Activated T-cell treated with anti-CD3 and anti-CD28 coated beads, Interleukin-2, amount 50 U/mL, for 72 hours (primary cell): Measurements from ENCODE around the gene SS18. TPM values are rescaled to one million over a fixed set of nuclear protein-coding genes. Genes with fewer than 3 reads are reported as not detected.

ENCODE experiments used
- ATAC-seq, 2 donors: fragments of 150-1000 bp; cut with Tn5 transposase; replicated peaks in 1 of 2; 2 replicates each; pipeline ENCODE4 v1.10.0; 2021; ENCODE audit warnings: moderate library complexity in 2 of 2, mild to moderate bottlenecking in 1 of 2
- DNase-seq, 2 donors: peaks; one replicate each; pipeline ENCODE4 v3.0.0; 2021 to 2022; ENCODE audit warnings: mixed read lengths in 1 of 2
- H3K27ac Mint-ChIP-seq: one replicate; pipeline ENCODE4 v1.8.0; 2022; ENCODE audit warnings: mild to moderate bottlenecking, moderate library complexity, mixed read lengths
- H3K27me3 Mint-ChIP-seq: one replicate; pipeline ENCODE4 v1.8.0; 2022; ENCODE audit warnings: low read depth, mixed read lengths
- H3K36me3 Mint-ChIP-seq, 2 donors: one replicate each; pipeline ENCODE4 v1.8.0; 2022; ENCODE audit warnings: mixed read lengths in 2 of 2, mild to moderate bottlenecking in 1 of 2; ENCODE audit not compliant: insufficient read depth in 2 of 2
- H3K4me1 Mint-ChIP-seq: one replicate; pipeline ENCODE4 v1.8.0; 2022; ENCODE audit warnings: low read depth, mixed read lengths
- H3K4me3 Mint-ChIP-seq, 2 donors: one replicate each; pipeline ENCODE4 v1.8.0; 2022; ENCODE audit warnings: mild to moderate bottlenecking in 2 of 2, mixed read lengths in 2 of 2, moderate library complexity in 2 of 2
- H3K9me3 Mint-ChIP-seq, 2 donors: one replicate each; pipeline ENCODE4 v1.8.0; 2022; ENCODE audit warnings: mixed read lengths in 2 of 2
- total RNA-seq, 2 donors: library from RNA; stranded (reverse); gene quantifications; one replicate each; pipeline ENCODE4 v1.2.3, GENCODE V29; 2022

The SS18 gene
- total RNA-seq, 2 donors from 2014 or later: 58.6 to 59.9 TPM

GRCh38 chr18:26056291-26056690 lies 34.1 kb downstream of the SS18 start:
- no peaks in the 10 kb centered on the region for H3K9me3 Mint-ChIP-seq
- peaks cover 10% of the 10 kb centered on the region for H3K4me1 Mint-ChIP-seq
- H3K4me3 Mint-ChIP-seq: no peak overlapping the region
- ATAC-seq (no peak), DNase-seq (no peak)
- peaks cover 4 to 27% of the 10 kb centered on the region in 2 donors for H3K36me3 Mint-ChIP-seq
- no peaks in the 10 kb centered on the region for H3K27me3 Mint-ChIP-seq
- peak overlapping the region; percentile 52 for H3K27ac Mint-ChIP-seq

DNA sequence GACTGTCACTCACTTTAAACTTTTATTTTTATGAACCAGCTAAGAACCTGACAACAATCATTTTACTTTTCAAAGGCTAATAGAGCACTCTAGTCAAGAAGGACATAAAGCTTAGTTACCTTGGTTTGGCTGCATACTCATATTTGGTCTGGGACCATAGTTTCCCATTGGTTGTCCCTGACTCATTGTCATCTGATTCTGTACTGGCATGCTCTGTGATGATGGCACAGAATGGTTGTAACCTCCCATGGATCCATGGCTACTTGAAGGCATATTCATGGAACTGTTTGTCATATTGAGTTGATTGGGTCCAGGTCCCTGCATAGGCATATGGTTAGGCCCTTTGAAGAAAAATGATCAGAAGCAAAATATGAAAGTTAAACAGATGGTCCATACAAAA lies 37.9 kb downstream of the SS18 start:
- Mint-ChIP-seq H3K4me3 (no peak overlapping the region), H3K27ac (no peak overlapping the region), H3K9me3 (no peaks in the 10 kb centered on the region), H3K27me3 (no peaks in the 10 kb centered on the region), H3K4me1 (no peaks in the 10 kb centered on the region), H3K36me3 (peaks cover 4 to 27% of the 10 kb centered on the region in 2 donors)
- ATAC-seq (no peak), DNase-seq (no peak)

GRCh38 chr18:26051843-26052242 lies 38.6 kb downstream of the SS18 start:
- no peak overlapping the region for H3K4me3 Mint-ChIP-seq
- no peak for ATAC-seq
- no peak overlapping the region for H3K27ac Mint-ChIP-seq
- peaks cover 4 to 22% of the 10 kb centered on the region in 2 donors for H3K36me3 Mint-ChIP-seq
- DNase-seq: no peak
- no peaks in the 10 kb centered on the region for H3K9me3 Mint-ChIP-seq
- no peaks in the 10 kb centered on the region for H3K27me3 Mint-ChIP-seq
- H3K4me1 Mint-ChIP-seq: no peaks in the 10 kb centered on the region

GRCh38 chr18:26046419-26047077 lies 43.9 kb downstream of the SS18 start:
- H3K9me3 Mint-ChIP-seq: peaks cover 2 to 3% of the 10 kb centered on the region in 2 donors
- peaks cover 7 to 19% of the 10 kb centered on the region in 2 donors for H3K36me3 Mint-ChIP-seq
- DNase-seq (no peak), ATAC-seq (no peak)
- H3K27ac Mint-ChIP-seq: no peak overlapping the region
- peaks cover 6% of the 10 kb centered on the region for H3K4me1 Mint-ChIP-seq
- no peaks in the 10 kb centered on the region for H3K27me3 Mint-ChIP-seq
- H3K4me3 Mint-ChIP-seq: no peak overlapping the region

- Mint-ChIP-seq H3K4me3 (no peak overlapping the region), H3K4me1 (peaks cover 10% of the 10 kb centered on the region), H3K27ac (no peak overlapping the region), H3K27me3 (no peaks in the 10 kb centered on the region), H3K36me3 (peaks cover 7 to 16% of the 10 kb centered on the region in 2 donors), H3K9me3 (peaks cover 2 to 3% of the 10 kb centered on the region in 2 donors)
- DNase-seq (no peak), ATAC-seq (no peak)
Observed at GRCh38 chr18:26044807-26045206, 45.6 kb downstream of the SS18 start.

GRCh38 chr18:26040051-26040656 lies 50.3 kb downstream of the SS18 start:
- Mint-ChIP-seq H3K9me3 (peaks cover 0 to under 1% of the 10 kb centered on the region in 2 donors), H3K36me3 (peaks cover 6 to 23% of the 10 kb centered on the region in 2 donors), H3K4me1 (peaks cover 16% of the 10 kb centered on the region), H3K4me3 (no peak overlapping the region), H3K27me3 (no peaks in the 10 kb centered on the region), H3K27ac (no peak overlapping the region)
- DNase-seq (no peak), ATAC-seq (no peak)

GRCh38 chr18:26039203-26039602 lies 51.2 kb downstream of the SS18 start:
- Mint-ChIP-seq H3K4me3 (no peak overlapping the region), H3K27ac (no peak overlapping the region), H3K27me3 (no peaks in the 10 kb centered on the region), H3K4me1 (peaks cover 16% of the 10 kb centered on the region), H3K9me3 (no peaks in the 10 kb centered on the region), H3K36me3 (peaks cover 3 to 22% of the 10 kb centered on the region in 2 donors)
- DNase-seq (no peak), ATAC-seq (no peak)

DNA sequence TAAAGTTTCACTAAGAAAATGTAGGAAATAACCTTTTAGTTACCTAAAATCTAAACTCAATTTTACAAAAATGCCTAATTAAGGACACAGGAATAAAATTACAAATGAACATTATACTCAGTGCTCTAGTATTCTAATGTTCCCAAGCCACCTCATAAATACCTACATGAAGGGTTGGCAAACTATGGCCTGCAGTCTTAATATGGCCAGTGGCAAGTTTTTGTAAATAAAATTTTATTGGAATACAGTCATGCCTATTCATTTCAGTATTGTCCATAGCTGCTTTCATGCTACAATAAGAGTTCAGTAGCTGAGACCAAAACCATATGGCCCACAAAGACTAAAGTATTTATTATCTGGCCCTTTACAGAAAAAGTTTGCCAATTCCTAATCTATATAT lies 53.8 kb downstream of the SS18 start:
- Mint-ChIP-seq H3K27ac (no peak overlapping the region), H3K36me3 (peaks cover 4 to 29% of the 10 kb centered on the region in 2 donors), H3K27me3 (no peaks in the 10 kb centered on the region), H3K4me3 (no peak overlapping the region), H3K9me3 (no peaks in the 10 kb centered on the region), H3K4me1 (peaks cover 10% of the 10 kb centered on the region)
- ATAC-seq (no peak), DNase-seq (no peak)

DNA sequence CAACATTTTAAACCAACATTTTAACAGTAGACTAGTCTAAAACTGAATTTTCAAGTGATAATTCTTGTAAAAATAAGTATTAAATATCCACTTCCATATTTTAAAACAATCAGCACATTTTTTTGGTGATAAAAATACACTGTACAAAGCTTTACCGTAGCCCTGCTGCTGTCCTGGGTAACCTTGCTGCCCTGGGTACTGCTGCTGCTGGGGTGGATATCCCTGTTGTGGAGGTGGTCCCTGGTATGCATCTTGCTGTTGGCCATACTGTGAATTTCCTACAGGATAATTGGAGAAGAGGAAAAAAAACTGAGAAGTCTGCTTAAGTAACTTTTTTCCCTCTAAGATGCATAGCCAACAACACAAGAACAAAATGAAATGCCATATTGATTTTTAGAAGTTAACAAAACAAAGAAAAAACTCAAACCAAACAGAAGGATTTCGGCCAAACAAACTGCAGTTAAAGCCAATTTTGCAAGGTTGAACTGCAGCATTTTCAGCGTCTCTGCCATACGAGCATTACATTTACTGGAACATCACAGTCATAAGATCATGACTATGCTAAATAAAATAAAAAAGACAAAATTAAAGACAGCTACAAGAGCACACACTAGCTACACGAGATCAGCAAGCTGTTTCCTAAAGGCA lies 55.4 kb downstream of the SS18 start:
- ATAC-seq: no peak
- Mint-ChIP-seq H3K4me1 (peaks cover 8% of the 10 kb centered on the region), H3K9me3 (no peaks in the 10 kb centered on the region), H3K27ac (peak overlapping the region; percentile 73), H3K36me3 (peaks cover 12 to 39% of the 10 kb centered on the region in 2 donors), H3K4me3 (no peak overlapping the region), H3K27me3 (no peaks in the 10 kb centered on the region)
- no peak for DNase-seq

GRCh38 chr18:26022585-26022984 lies 67.8 kb downstream of the SS18 start:
- no peak overlapping the region for H3K4me3 Mint-ChIP-seq
- no peaks in the 10 kb centered on the region for H3K4me1 Mint-ChIP-seq
- H3K27ac Mint-ChIP-seq: no peak overlapping the region
- peaks cover 16 to 46% of the 10 kb centered on the region in 2 donors for H3K36me3 Mint-ChIP-seq
- no peaks in the 10 kb centered on the region for H3K27me3 Mint-ChIP-seq
- ATAC-seq (no peak), DNase-seq (no peak)
- H3K9me3 Mint-ChIP-seq: no peaks in the 10 kb centered on the region

GRCh38 chr18:26021061-26021754 lies 69.2 kb downstream of the SS18 start:
- peaks cover 15 to 50% of the 10 kb centered on the region in 2 donors for H3K36me3 Mint-ChIP-seq
- ATAC-seq: no peak
- no peak overlapping the region for H3K27ac Mint-ChIP-seq
- H3K4me3 Mint-ChIP-seq: no peak overlapping the region
- no peaks in the 10 kb centered on the region for H3K4me1 Mint-ChIP-seq
- DNase-seq: no peak
- H3K9me3 Mint-ChIP-seq: no peaks in the 10 kb centered on the region
- no peaks in the 10 kb centered on the region for H3K27me3 Mint-ChIP-seq

- no peak overlapping the region for H3K4me3 Mint-ChIP-seq
- ATAC-seq (no peak), DNase-seq (no peak)
- H3K36me3 Mint-ChIP-seq: peaks cover 9 to 38% of the 10 kb centered on the region in 2 donors
- no peak overlapping the region for H3K27ac Mint-ChIP-seq
- no peaks in the 10 kb centered on the region for H3K4me1 Mint-ChIP-seq
- H3K9me3 Mint-ChIP-seq: no peaks in the 10 kb centered on the region
- H3K27me3 Mint-ChIP-seq: no peaks in the 10 kb centered on the region
Observed at GRCh38 chr18:26017929-26018328, 72.5 kb downstream of the SS18 start.

DNA sequence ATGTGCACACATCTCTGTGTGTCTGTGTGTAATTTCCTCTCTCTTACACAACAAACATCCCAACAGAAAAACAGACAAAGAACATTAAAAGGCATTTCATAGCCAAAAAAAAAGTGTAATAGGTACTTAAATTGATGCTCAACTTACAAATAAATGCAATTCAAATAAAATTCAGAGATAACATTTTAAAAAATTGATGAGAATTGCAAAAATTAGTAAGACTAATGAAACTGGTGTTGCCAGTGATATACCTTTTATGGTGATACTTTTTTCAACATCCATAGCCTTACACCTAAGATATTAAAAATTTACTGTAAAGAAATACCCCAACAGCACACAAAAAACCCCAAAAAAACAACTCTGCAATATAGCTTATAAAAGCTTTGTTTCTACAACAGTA lies 76.0 kb downstream of the SS18 start:
- Mint-ChIP-seq H3K27me3 (no peaks in the 10 kb centered on the region), H3K36me3 (peaks cover 9 to 31% of the 10 kb centered on the region in 2 donors), H3K4me1 (no peaks in the 10 kb centered on the region), H3K4me3 (no peak overlapping the region), H3K9me3 (peaks cover 0 to 2% of the 10 kb centered on the region in 2 donors), H3K27ac (no peak overlapping the region)
- DNase-seq (no peak), ATAC-seq (no peak)
